ENCODE results near the gene PI4K2B. TPM values are rescaled to one million over a fixed set of nuclear protein-coding genes. Genes with fewer than 3 reads are reported as not detected.
"Not testable (repeated sequence)": the region's sequence is repeated elsewhere in the genome, so short reads cannot be mapped to it uniquely, and the experiment has no call there.

Gene PI4K2B
- total RNA-seq, 1 donor from 2014 or later = 7.3 TPM

DNA sequence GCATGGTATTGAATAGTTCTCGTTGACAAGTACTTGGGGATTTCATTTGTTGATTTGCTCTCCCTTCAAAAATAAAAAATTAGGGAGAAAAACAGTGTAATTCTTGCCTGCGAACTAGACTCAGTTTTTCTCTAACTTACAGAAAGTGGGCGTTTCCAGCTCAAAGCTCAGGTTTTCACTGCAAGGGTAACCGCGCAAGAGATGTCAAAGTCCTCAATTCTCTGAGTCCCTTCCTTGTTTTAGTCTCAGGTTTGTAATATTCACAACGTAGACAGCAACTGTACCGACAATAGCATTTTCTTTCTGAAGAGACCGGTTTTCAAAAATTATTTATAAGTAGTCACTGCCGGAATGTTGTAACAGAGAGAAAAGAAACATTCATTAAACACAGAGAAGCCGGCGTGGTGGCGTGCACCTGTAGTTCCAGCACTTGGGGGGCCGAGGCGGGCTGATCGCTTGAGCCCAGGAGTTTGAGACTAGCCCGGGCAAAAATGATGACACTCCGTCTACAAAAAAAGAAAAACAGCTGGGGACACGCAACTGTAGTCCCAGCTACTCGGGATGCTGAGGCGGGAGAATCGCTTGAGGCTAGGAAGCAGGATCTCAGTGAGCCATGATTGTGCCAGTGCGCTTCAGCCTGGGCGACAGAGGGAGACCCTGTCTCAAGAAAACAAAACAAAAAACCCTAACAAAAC, 79.5 kb downstream of the PI4K2B start:
- Histone ChIP-seq H3K27ac (ENCODE audit: low read depth, low read length) (no peak overlapping the region), H3K4me1 (ENCODE audit: control insufficient read depth in 3 of 3, insufficient read depth in 3 of 3, low read length in 3 of 3) (peaks cover 7 to 10% (median 7%) of the 10 kb centered on the region in 3 donors), H3K4me3 (ENCODE audit: low read length in 3 of 3) (peak overlapping the region; percentile 94 to 97 (median 95))

DNA sequence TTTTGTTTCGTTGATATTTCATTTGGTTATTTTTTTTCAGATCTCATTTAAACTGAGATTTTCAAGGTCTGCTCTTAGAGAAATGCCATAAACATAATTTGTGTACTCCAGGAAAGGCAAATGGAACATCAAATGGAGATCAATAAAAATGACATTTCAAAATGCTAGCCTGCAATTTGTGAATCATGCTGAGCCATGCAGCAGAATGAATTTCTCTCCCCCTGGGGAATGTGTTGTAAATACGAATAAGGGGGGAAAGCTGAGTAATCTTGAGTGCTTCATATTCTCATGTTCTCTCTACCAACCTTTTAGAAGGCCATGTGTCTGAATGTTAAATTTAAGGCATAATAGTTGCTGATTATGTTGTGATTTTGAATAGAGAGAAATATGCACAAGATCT, 86.5 kb downstream of the PI4K2B start:
- Histone ChIP-seq H3K27ac (ENCODE audit: low read depth, low read length) (no peak overlapping the region), H3K4me1 (ENCODE audit: control insufficient read depth in 3 of 3, insufficient read depth in 3 of 3, low read length in 3 of 3) (no peaks in the 10 kb centered on the region), H3K9me3 (ENCODE audit: control insufficient read depth in 3 of 3, low read length in 3 of 3) (no peaks in the 10 kb centered on the region), H3K27me3 (ENCODE audit: control insufficient read depth in 3 of 3, insufficient read depth in 3 of 3, low read length in 3 of 3) (no peaks in the 10 kb centered on the region), H3K36me3 (ENCODE audit: control insufficient read depth in 3 of 3, insufficient read depth in 3 of 3, low read length in 3 of 3) (peaks cover 6 to 12% (median 6%) of the 10 kb centered on the region in 3 donors), H3K9ac (ENCODE audit: low read depth in 1 of 3, low read length in 3 of 3) (no peak overlapping the region), H3K4me3 (ENCODE audit: low read length in 3 of 3) (no peak overlapping the region)

More for the DNA sequence above, 79.5 kb downstream of the PI4K2B start:
- H3K9me3 ChIP-seq (ENCODE audit: control insufficient read depth in 3 of 3, low read length in 3 of 3) = no peaks in the 10 kb centered on the region
- H3K27me3 ChIP-seq (ENCODE audit: control insufficient read depth in 3 of 3, insufficient read depth in 3 of 3, low read length in 3 of 3) = peaks cover 0 to 3% (median 0%) of the 10 kb centered on the region in 3 donors
- peaks cover 3 to 10% (median 8%) of the 10 kb centered on the region in 3 donors for H3K36me3 ChIP-seq (ENCODE audit: control insufficient read depth in 3 of 3, insufficient read depth in 3 of 3, low read length in 3 of 3)
- H3K9ac ChIP-seq (ENCODE audit: low read depth in 1 of 3, low read length in 3 of 3) = peak overlapping the region; percentile 71 to 93 (median 89)

DNA sequence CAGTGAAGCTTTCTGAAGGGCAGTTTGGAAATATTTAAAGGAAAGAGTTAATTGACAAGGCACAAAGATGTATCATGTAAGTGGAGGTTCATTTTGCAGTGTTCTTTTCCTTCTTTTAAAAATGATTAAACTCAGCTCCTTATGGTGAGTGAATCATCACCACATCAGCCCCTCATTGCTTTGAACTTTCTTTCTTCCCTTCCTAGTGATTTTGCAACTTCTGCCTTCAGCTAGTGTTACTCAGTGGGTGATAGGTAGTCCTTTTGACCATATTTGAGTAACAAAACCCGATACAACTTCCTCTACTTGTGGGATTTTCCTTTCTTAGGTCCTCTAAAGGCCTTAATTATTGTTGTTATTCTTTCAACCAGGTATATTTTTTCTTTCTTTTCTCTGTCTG, 86.9 kb downstream of the PI4K2B start:
- no peak overlapping the region for H3K4me3 ChIP-seq (ENCODE audit: low read length in 3 of 3)
- no peak overlapping the region for H3K27ac ChIP-seq (ENCODE audit: low read depth, low read length)
- no peak overlapping the region for H3K9ac ChIP-seq (ENCODE audit: low read depth in 1 of 3, low read length in 3 of 3)
- H3K9me3 ChIP-seq (ENCODE audit: control insufficient read depth in 3 of 3, low read length in 3 of 3) = no peaks in the 10 kb centered on the region
- no peaks in the 10 kb centered on the region for H3K4me1 ChIP-seq (ENCODE audit: control insufficient read depth in 3 of 3, insufficient read depth in 3 of 3, low read length in 3 of 3)
- peaks cover 5 to 7% (median 6%) of the 10 kb centered on the region in 3 donors for H3K36me3 ChIP-seq (ENCODE audit: control insufficient read depth in 3 of 3, insufficient read depth in 3 of 3, low read length in 3 of 3)
- H3K27me3 ChIP-seq (ENCODE audit: control insufficient read depth in 3 of 3, insufficient read depth in 3 of 3, low read length in 3 of 3) = no peaks in the 10 kb centered on the region

DNA sequence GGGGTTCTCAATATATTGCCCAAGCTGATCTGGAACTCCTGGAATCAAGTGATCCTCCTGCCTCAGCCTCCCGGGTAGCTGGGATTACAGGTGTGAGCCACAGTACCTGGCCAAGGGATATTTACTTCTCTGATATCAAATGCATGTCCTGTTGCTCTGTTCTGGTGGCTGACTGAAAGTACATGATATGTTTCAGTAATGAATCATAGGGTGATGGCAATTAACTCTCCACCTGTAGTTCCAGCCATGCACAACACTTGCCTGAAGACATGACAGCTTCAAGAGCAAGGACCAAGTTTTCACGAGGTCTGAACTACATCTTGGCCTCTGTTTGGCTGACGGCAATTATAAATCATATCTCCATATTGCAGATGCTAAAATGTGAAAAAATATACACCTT, 87.9 kb downstream of the PI4K2B start:
- Histone ChIP-seq H3K9ac (ENCODE audit: low read depth in 1 of 3, low read length in 3 of 3) (no peak overlapping the region), H3K27ac (ENCODE audit: low read depth, low read length) (no peak overlapping the region), H3K36me3 (ENCODE audit: control insufficient read depth in 3 of 3, insufficient read depth in 3 of 3, low read length in 3 of 3) (peaks cover 0 to 6% (median 3%) of the 10 kb centered on the region in 3 donors), H3K4me1 (ENCODE audit: control insufficient read depth in 3 of 3, insufficient read depth in 3 of 3, low read length in 3 of 3) (no peaks in the 10 kb centered on the region), H3K27me3 (ENCODE audit: control insufficient read depth in 3 of 3, insufficient read depth in 3 of 3, low read length in 3 of 3) (no peaks in the 10 kb centered on the region), H3K4me3 (ENCODE audit: low read length in 3 of 3) (no peak overlapping the region), H3K9me3 (ENCODE audit: control insufficient read depth in 3 of 3, low read length in 3 of 3) (no peaks in the 10 kb centered on the region)

DNA sequence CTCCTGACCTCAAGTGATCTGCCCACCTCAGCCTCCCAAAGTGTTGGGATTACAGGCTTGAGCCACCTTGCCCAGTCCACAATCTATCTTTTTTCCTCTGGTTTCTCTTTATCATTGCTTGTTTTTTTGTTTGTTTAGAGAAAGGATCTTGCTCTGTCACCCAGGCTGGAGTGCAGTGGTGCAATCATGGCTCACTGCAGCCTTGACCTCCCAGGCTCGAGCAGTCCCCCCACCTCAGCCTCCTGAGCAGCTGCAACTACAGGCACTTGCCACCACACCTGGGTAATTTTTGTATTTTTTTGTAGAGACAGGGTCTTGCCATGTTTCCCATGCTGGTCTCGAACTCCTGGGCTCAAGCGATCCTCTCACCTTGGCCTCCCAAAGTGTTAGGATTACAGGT, 94.6 kb downstream of the PI4K2B start:
- H3K9ac ChIP-seq (ENCODE audit: low read depth in 1 of 3, low read length in 3 of 3); H3K9me3 ChIP-seq (ENCODE audit: control insufficient read depth in 3 of 3, low read length in 3 of 3): not testable (repeated sequence)

More for the DNA sequence above, 94.6 kb downstream of the PI4K2B start:
- not testable (repeated sequence) for H3K4me3 ChIP-seq (ENCODE audit: low read length in 3 of 3); H3K36me3 ChIP-seq (ENCODE audit: control insufficient read depth in 3 of 3, insufficient read depth in 3 of 3, low read length in 3 of 3); H3K27me3 ChIP-seq (ENCODE audit: control insufficient read depth in 3 of 3, insufficient read depth in 3 of 3, low read length in 3 of 3); H3K4me1 ChIP-seq (ENCODE audit: control insufficient read depth in 3 of 3, insufficient read depth in 3 of 3, low read length in 3 of 3); H3K27ac ChIP-seq (ENCODE audit: low read depth, low read length)

Small RNA genes within 50 kb of the gene (small RNA-seq; reads per million reads assigned to genes)
- gene RF00004 = not detected

Other genes with a start within 250 kb of the PI4K2B start
- gene LGI2, start 203.1 kb upstream of the PI4K2B start, total RNA-seq = 1.6 TPM
- gene SEPSECS, start 73.6 kb upstream of the PI4K2B start, total RNA-seq = 8.9 TPM
- gene ZCCHC4, start 78.7 kb downstream of the PI4K2B start, total RNA-seq = 42.8 TPM
- 31.3 TPM for gene ANAPC4, start 143.2 kb downstream of the PI4K2B start, total RNA-seq

Data from skeletal muscle tissue (tissue), 5 donors.